ENCODE data around the gene C20orf96.

GRCh38 chr20:334578-334977, 44.0 kb upstream of the C20orf96 start:
- TF ChIP-seq EZH2 (IDR thresholded peaks at IDR 0.05; ENCODE audit: insufficient read depth, poor library complexity, severe bottlenecking) (no peak), EZH2phosphoT487 (IDR thresholded peaks at IDR 0.05; ENCODE audit: insufficient read depth, low read depth) (no peak)

All from GM23248 (cell line).